Measurements from ENCODE around the gene TRIO. TPM values are rescaled to one million over a fixed set of nuclear protein-coding genes. Genes with fewer than 3 reads are reported as not detected.

TRIO gene
- total and polyA plus RNA-seq, 2 donors (not counting 3 experiments of a cell fraction or from before 2014, with no cell fraction given) = 82.9 to 248 TPM

GRCh38 chr5:14269395-14269794, 126.3 kb downstream of the TRIO start:
- POLR2A ChIA-PET = interaction anchor here (1.0 to 1.5 kb wide), 3 partner anchors 52 to 127 kb away, joined by 3 read pairs; no protein-coding TSS in a partner anchor
- TF ChIP-seq POLR2AphosphoS5 (IDR thresholded peaks at IDR 0.05; ENCODE audit: insufficient read depth, low read depth, low read length) (no peak), MYC (IDR thresholded peaks at IDR 0.05; ENCODE audit: low read depth, low read length) (no peak), GATA2 (IDR thresholded peaks at IDR 0.05; ENCODE audit: insufficient read depth, insufficient read length, low read depth, low read length) (no peak), POLR2A (IDR thresholded peaks at IDR 0.05; ENCODE audit: low read depth, low read length) (no peak), JUN (IDR thresholded peaks at IDR 0.05; ENCODE audit: borderline replicate concordance, insufficient read depth, insufficient read length, low read depth) (no peak), FOS (IDR thresholded peaks at IDR 0.05; ENCODE audit: borderline replicate concordance, insufficient read depth, low read length) (no peak), CTCF (IDR thresholded peaks at IDR 0.05; ENCODE audit: extremely low read depth in 1 of 2, insufficient read depth in 1 of 2, low read depth in 1 of 2, low read length in 2 of 2) (no peak), MAX (IDR thresholded peaks at IDR 0.05; ENCODE audit: insufficient read depth, insufficient read length) (no peak), EZH2 (IDR thresholded peaks at IDR 0.05; ENCODE audit: borderline replicate concordance, low read depth, low read length, severe bottlenecking) (no peak)
- Histone ChIP-seq H3K4me1 (ENCODE audit: control insufficient read depth, extremely low read depth, insufficient read depth, low read length) (peaks cover 61% of the 10 kb centered on the region), H3K9ac (replicated peaks; ENCODE audit: extremely low read depth, insufficient read depth, low read length) (peak overlapping the region; percentile 40), H3K27ac (ENCODE audit: insufficient read depth, low read depth, low read length) (peak overlapping the region; percentile 76), H3K36me3 (ENCODE audit: control insufficient read depth in 2 of 2, extremely low read depth in 1 of 2, insufficient read depth in 2 of 2, low read length in 2 of 2) (peaks cover 0 to 5% of the 10 kb centered on the region in 2 experiments), H3K4me3 (replicated peaks in 1 of 3; ENCODE audit: insufficient read depth in 1 of 3, low read depth in 1 of 3, low read length in 3 of 3) (no peak overlapping the region), H3K9me1 (replicated peaks; ENCODE audit: control insufficient read depth, extremely low read depth, insufficient read depth, low read length) (no peaks in the 10 kb centered on the region), H3K4me2 (ENCODE audit: insufficient read depth, low read length) (peak overlapping the region; percentile 13), H3K9me3 (replicated peaks; ENCODE audit: control insufficient read depth, insufficient read depth, low read length) (no peaks in the 10 kb centered on the region), H3K27me3 (ENCODE audit: control insufficient read depth in 2 of 2, insufficient read depth in 2 of 2, low read length in 2 of 2) (no peaks in the 10 kb centered on the region), H2AFZ (ENCODE audit: low read depth, low read length) (no peak overlapping the region), H4K20me1 (replicated peaks; ENCODE audit: control insufficient read depth, extremely low read depth, insufficient read depth, low read length) (no peaks in the 10 kb centered on the region), H3K79me2 (ENCODE audit: control insufficient read depth, insufficient read depth, low read length) (peaks cover 92% of the 10 kb centered on the region)
- CTCF ChIA-PET = interaction anchor here (0.7 to 3.5 kb wide), 21 partner anchors 9 to 160 kb away, joined by 3 to 38 read pairs (median 9); partner anchors contain the start of gene TRIO
- FAIRE-seq (no peak), DNase-seq (ENCODE audit: low read depth, low spot score) (no peak)
- intact Hi-C loops (cut with micrococcal nuclease) = no loop called here
- BruUV-seq (replicated peaks) = no TSS peak
- dilution Hi-C loops (cut with MboI; ENCODE audit: extremely low pct_ligation_motif_present, low sequenced_read_pairs) = loop anchor here (25.0 kb wide), 1 partner anchor 132 kb away; the partner anchor contains the start of gene TRIO
